K562 (cell line): Measurements from ENCODE around the gene KPTN. TPM values are rescaled to one million over a fixed set of nuclear protein-coding genes. Genes with fewer than 3 reads are reported as not detected.

Experiments
- ATAC-seq: fragments of 200-7000 bp; cut with Tn5 transposase; 3 replicates; pipeline ENCODE4 v1.9.1; 2020; ENCODE audit warnings: moderate library complexity
- BruUV-seq: library from RNA; stranded (reverse); fragments of 400-500 nt; replicated peaks from 2 replicates; lab custom pipeline; 2021; lab: Mats Ljungman, UMichigan
- CTCF ChIA-PET: fragments of 300-600 bp; formaldehyde crosslinking; extraction: SDS; loops from one replicate; lab custom pipeline; 2021; ENCODE audit warnings: low intra/inter-chr PET ratio; lab: Yijun Ruan, JAX
- POLR2A ChIA-PET: fragments of 300-600, 350-650 bp; sonication (Branson Sonifier 250); formaldehyde crosslinking; extraction: SDS; loops from one replicate; lab custom pipeline; 2021; ENCODE audit warnings: antibody characterized with exemption, inconsistent platforms; lab: Yijun Ruan, JAX
- DNase-seq, 4 experiments: peaks; one replicate each; pipeline versions ENCODE4 v3.0.0 to v3.0.0-alpha.2; 2011 to 2018; ENCODE audit warnings: low spot score in 3 of 4, mixed read lengths in 3 of 4; ENCODE audit errors: extremely low read depth in 1 of 4
- FAIRE-seq: peaks from 2 replicates; lab custom pipeline; 2011; peaks lifted over from hg19 to GRCh38; lab: Jason Lieb, UNC
- H2AFZ ChIP-seq: 2 replicates; pipeline ENCODE4 v1.6.0; 2011; ENCODE audit warnings: low read depth, low read length, control low read depth, inconsistent platforms
- H3K27ac ChIP-seq: fragments of 200-600 bp; 3 replicates; pipeline ENCODE4 v1.8.0; 2011; ENCODE audit warnings: low read depth, mild to moderate bottlenecking, control low read depth, inconsistent platforms, low read length, moderate library complexity, mixed read lengths; ENCODE audit errors: extremely low read depth
- H3K27me3 ChIP-seq, 2 experiments: fragments of 300-600 bp in 1 of 2; 2 replicates in 1 of 2; 3 replicates in 1 of 2; pipeline versions ENCODE4 v1.6.0 to v1.8.0; 2011; ENCODE audit warnings: inconsistent platforms in 2 of 2, low read length in 2 of 2, mild to moderate bottlenecking in 1 of 2, mixed read lengths in 1 of 2, moderate library complexity in 1 of 2; ENCODE audit not compliant: control insufficient read depth in 2 of 2, insufficient read depth in 2 of 2
- H3K36me3 ChIP-seq: fragments of 300-600 bp; 3 replicates; pipeline ENCODE4 v1.8.0; 2011; ENCODE audit warnings: mild to moderate bottlenecking, low read length, inconsistent platforms; ENCODE audit not compliant: control insufficient read depth, insufficient read depth
- H3K4me1 ChIP-seq, 2 experiments: fragments of 200-600 bp in 1 of 2; replicated peaks in 1 of 2; 2 replicates in 1 of 2; 3 replicates in 1 of 2; pipeline versions ENCODE4 v1.5.1 to v1.8.0; 2011; ENCODE audit warnings: inconsistent platforms in 2 of 2, low read length in 2 of 2, mild to moderate bottlenecking in 1 of 2, mixed read lengths in 1 of 2, moderate library complexity in 1 of 2; ENCODE audit not compliant: control insufficient read depth in 2 of 2, insufficient read depth in 2 of 2
- H3K4me2 ChIP-seq: 2 replicates; pipeline ENCODE4 v1.6.1; 2011; ENCODE audit warnings: low read length, control low read depth, inconsistent platforms, mixed read lengths; ENCODE audit not compliant: insufficient read depth
- H3K4me3 ChIP-seq: fragments of 200-600 bp; sonication (generic), shearing (Covaris generic); 2 replicates; pipeline ENCODE4 v1.5.1; 2016; ENCODE audit warnings: control low read depth, inconsistent platforms
- H3K79me2 ChIP-seq: fragments of 200-600 bp; 3 replicates; pipeline ENCODE4 v1.8.0; 2011; ENCODE audit warnings: low read length, inconsistent platforms; ENCODE audit not compliant: control insufficient read depth, insufficient read depth
- H3K9ac ChIP-seq, 2 experiments: 2 replicates each; pipeline versions ENCODE4 v1.6.0 to v1.6.1; 2011; ENCODE audit warnings: low read depth in 2 of 2, low read length in 2 of 2, control low read depth in 1 of 2, inconsistent platforms in 1 of 2, mild to moderate bottlenecking in 1 of 2, mixed read lengths in 1 of 2; ENCODE audit not compliant: insufficient read depth in 1 of 2
- H3K9me1 ChIP-seq: one replicate; pipeline ENCODE4 v1.6.0; 2011; ENCODE audit warnings: inconsistent platforms, mild to moderate bottlenecking, low read length, moderate library complexity; ENCODE audit not compliant: control insufficient read depth, insufficient read depth
- H3K9me3 ChIP-seq: replicated peaks from 2 replicates; pipeline ENCODE4 v1.5.1; 2011; ENCODE audit warnings: low read depth, low read length, inconsistent platforms; ENCODE audit not compliant: control insufficient read depth, insufficient read depth
- H4K20me1 ChIP-seq: replicated peaks from 2 replicates; pipeline ENCODE4 v1.6.1; 2011; ENCODE audit warnings: low read length, inconsistent platforms, mixed read lengths; ENCODE audit not compliant: control insufficient read depth, insufficient read depth
- BRD9 ChIP-seq: fragments of 450-650 bp; IDR thresholded peaks from 2 replicates; pipeline ENCODE4 v1.6.1; 2018; ENCODE audit warnings: low read depth; ENCODE audit not compliant: partially characterized antibody
- E4F1 ChIP-seq: fragments of 250-450 bp; sonication (Bioruptor Pico); IDR thresholded peaks from 2 replicates; pipeline ENCODE4 v1.5.0; 2021; ENCODE audit warnings: mild to moderate bottlenecking, borderline replicate concordance
- HIVEP1 ChIP-seq: fragments of 250-450 bp; sonication (Bioruptor Pico); IDR thresholded peaks from 2 replicates; pipeline ENCODE4 v1.4.0; 2020; ENCODE audit warnings: mild to moderate bottlenecking
- KDM2B ChIP-seq: fragments of 250-450 bp; sonication (Bioruptor Pico); IDR thresholded peaks from 2 replicates; pipeline ENCODE4 v1.8.0; 2021; ENCODE audit warnings: mild to moderate bottlenecking, moderate library complexity
- MCM5 ChIP-seq: fragments of 450-650 bp; IDR thresholded peaks from 2 replicates; pipeline ENCODE4 v1.6.1; 2016; ENCODE audit warnings: low read depth
- PHTF2 ChIP-seq: fragments of 250-450 bp; sonication (Bioruptor Pico); IDR thresholded peaks from 2 replicates; pipeline ENCODE4 v1.5.0; 2021; ENCODE audit warnings: mild to moderate bottlenecking
- RUNX1 ChIP-seq: sonication (generic); IDR thresholded peaks from 2 replicates; pipeline ENCODE4 v1.6.1; 2016; ENCODE audit warnings: antibody characterized with exemption, low read depth
- TEAD2 ChIP-seq: fragments of 450-650 bp; IDR thresholded peaks from 2 replicates; pipeline ENCODE4 v1.6.1; 2016; ENCODE audit warnings: missing genetic modification characterization, control low read depth, missing compliant biosample characterization
- U2AF1 ChIP-seq: fragments of 200-400 bp; formaldehyde crosslinking; optimal IDR thresholded peaks from 2 replicates; pipeline ENCODE3; 2017; ENCODE audit warnings: mild to moderate bottlenecking, low read depth, low read length, moderate library complexity
- UBTF ChIP-seq, 2 experiments: IDR thresholded peaks; 2 replicates each; pipeline ENCODE4 v1.6.1; 2012; ENCODE audit warnings: improper control_type of control experiment in 2 of 2, low read depth in 2 of 2, low read length in 2 of 2, borderline replicate concordance in 1 of 2
- ZNF395 ChIP-seq: fragments of 200-800 bp; sonication (Bioruptor generic); IDR thresholded peaks from 2 replicates; pipeline ENCODE4 v1.6.1; 2017; ENCODE audit warnings: missing genetic modification characterization, missing compliant biosample characterization
- WGBS: fragments of 100-300 bp; shearing (Covaris generic); methylation state at CpG from one replicate; pipeline ENCODE4 v1.1.6; 2016; ENCODE audit warnings: low coverage, mixed read lengths; ENCODE audit not compliant: insufficient coverage; ENCODE audit errors: missing lambda C conversion rate; 5-methylcytosine and 5-hydroxymethylcytosine counted together
- in situ Hi-C: fragments of 300-500 bp; cut with MboI; formaldehyde crosslinking; loops from 4 replicates; pipeline ENCODE4 v1.15.0; 2018; ENCODE audit warnings: inconsistent platforms, mixed read lengths
- intact Hi-C: fragments of 100-400 bp; cut with micrococcal nuclease; formaldehyde crosslinking; loops from 2 replicates; pipeline ENCODE4 v1.14.2; 2022
- polyA plus RNA-seq, 8 experiments: library from polyadenylated mRNA; depleted of rRNA in 4 of 8; stranded (reverse) in 5 of 8; unstranded in 3 of 8; fragments of >200 nt; fragmentation: Nextera tagmentation in 2 of 8; fragmentation: Illumina TruSeq in 1 of 8; extraction: Ambion mirVana in 2 of 8; extraction: Trizol in 1 of 8; gene quantifications; 2 replicates each; pipeline versions ENCODE4 v1.2.1 to v1.2.3, GENCODE V29; 2011 to 2014; ENCODE audit warnings: inconsistent platforms in 1 of 8, missing spikeins in 1 of 8
- total RNA-seq, 7 experiments: library from RNA; depleted of rRNA in 6 of 7; stranded (reverse); fragments of >200 nt in 6 of 7; fragmentation: Illumina TruSeq in 2 of 7; extraction: Trizol in 2 of 7; gene quantifications; 2 replicates each; pipeline versions ENCODE4 v1.2.1 to v1.2.3, GENCODE V29; 2011 to 2021; ENCODE audit warnings: low replicate concordance in 1 of 7

KPTN gene
- total and polyA plus RNA-seq, 9 of the 15 experiments (the other 6 are each of a cell fraction or from before 2014, with no cell fraction given), result 0.56 to 18.2 (median 8.5) TPM

GRCh38 chr19:47510516-47511127 lies 26.6 kb upstream of the KPTN start (continued):
- TF ChIP-seq BRD9, result no peak
- TF ChIP-seq RUNX1, result no peak

DNA sequence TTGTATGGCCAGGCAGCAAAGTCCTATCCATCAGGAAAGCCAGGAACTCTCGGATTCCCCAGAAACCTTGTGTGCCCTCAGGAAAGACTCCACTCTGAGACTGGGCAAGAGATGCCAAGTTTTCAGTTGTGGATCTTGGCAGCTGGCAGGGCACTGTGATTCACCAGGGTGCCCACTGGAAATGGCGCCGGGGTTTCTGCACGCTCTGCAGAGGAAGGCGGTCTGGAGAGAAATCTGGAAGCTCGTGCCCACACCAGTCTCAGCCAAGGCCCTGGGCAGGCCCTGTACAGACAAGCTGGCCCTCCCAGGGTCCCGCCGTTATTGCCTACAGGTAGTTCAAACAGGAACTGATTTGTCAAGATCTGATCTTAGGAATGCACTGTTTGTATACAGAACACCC lies 26.0 kb upstream of the KPTN start:
- H3K4me2 ChIP-seq, result no peak overlapping the region
- ATAC-seq (no peak), FAIRE-seq (no peak), DNase-seq (no peak)
- peaks cover 82% of the 10 kb centered on the region for H3K79me2 ChIP-seq
- H2AFZ ChIP-seq, result no peak overlapping the region
- ChIA-PET CTCF (no interaction called here), POLR2A (interaction anchor here (0.6 to 1.3 kb wide), 5 partner anchors 10 to 62 kb away, joined by 3 to 5 read pairs (median 3); no protein-coding TSS in a partner anchor)
- no peaks in the 10 kb centered on the region for H3K27me3 ChIP-seq
- in situ Hi-C loops (no loop called here), intact Hi-C loops (no loop called here)
- no peaks in the 10 kb centered on the region for H3K9me1 ChIP-seq
- H3K27ac ChIP-seq, result no peak overlapping the region
- no peak overlapping the region for H3K4me3 ChIP-seq
- 0 out of 4 replicates have a peak overlapping the region, but pooled peaks of 1 of the 2 experiments have one; percentile 10 for H3K9ac ChIP-seq
- H3K36me3 ChIP-seq, result peaks cover 45% of the 10 kb centered on the region; the same call in 2 of the 3 replicates
- 88% methylated on average over 8 of the region's 8 CpGs for WGBS
- H4K20me1 ChIP-seq, result peaks cover 11% of the 10 kb centered on the region
- H3K4me1 ChIP-seq, result peaks cover 16 to 54% of the 10 kb centered on the region in 2 experiments
- H3K9me3 ChIP-seq, result no peaks in the 10 kb centered on the region
- no TSS peak for BruUV-seq
- no peak for TF ChIP-seq U2AF1
- TF ChIP-seq PHTF2 (CRISPR knock-in tag), result no peak
- TF ChIP-seq ZNF395 (CRISPR knock-in tag), result no peak
- TF ChIP-seq E4F1 (CRISPR knock-in tag), result no peak
- no peak for TF ChIP-seq KDM2B (CRISPR knock-in tag)
- TF ChIP-seq UBTF (IDR thresholded peaks at IDR 0.05; ENCODE audit: borderline replicate concordance in 1 of 2, low read depth in 2 of 2, low read length in 2 of 2), result no peak
- TF ChIP-seq TEAD2, result no peak
- TF ChIP-seq HIVEP1 (CRISPR knock-in tag), result no peak
- TF ChIP-seq MCM5, result no peak
